Fibroblast of skin of left biceps (primary cell): Measurements from ENCODE around the gene KLF12.

Experiments
- DNase-seq, 2 experiments: peaks; one replicate each; pipeline ENCODE4 v3.0.0-alpha.2; 2013; ENCODE audit warnings: low read depth in 2 of 2

The KLF12 gene

DNA sequence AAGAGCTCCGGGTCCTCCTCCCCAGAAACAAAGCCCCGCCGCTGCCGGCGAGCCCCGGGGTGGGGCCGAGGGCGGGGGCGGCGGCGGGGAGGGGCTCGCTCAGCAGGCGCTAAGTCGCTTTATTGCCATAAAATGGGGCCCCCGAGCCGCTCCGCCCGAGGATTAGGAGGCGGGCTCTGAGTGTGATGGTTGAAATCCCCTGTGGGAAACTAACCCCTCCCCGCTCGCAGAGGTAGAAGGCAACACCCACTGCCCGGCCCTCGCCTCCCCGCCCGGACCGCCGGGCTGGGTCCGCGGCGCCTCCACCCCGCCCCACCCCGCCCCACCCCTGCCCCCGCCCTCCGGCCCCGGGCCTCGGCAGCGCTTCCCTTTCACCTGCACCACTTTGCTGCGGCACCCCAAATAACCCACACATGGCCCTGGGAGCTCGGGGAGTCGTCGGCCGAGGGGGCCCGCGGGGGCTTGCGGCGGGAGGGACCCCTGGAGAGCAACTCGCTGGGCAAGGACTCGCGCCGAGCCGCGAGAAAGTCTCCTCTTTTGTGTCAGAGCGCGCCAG is at the start of gene KLF12:
Gene KLF12, minus strand, starts transcription at position 184 of the 556 bp plus-strand sequence.
- DNase-seq: peak; percentile 91 to 92

DNA sequence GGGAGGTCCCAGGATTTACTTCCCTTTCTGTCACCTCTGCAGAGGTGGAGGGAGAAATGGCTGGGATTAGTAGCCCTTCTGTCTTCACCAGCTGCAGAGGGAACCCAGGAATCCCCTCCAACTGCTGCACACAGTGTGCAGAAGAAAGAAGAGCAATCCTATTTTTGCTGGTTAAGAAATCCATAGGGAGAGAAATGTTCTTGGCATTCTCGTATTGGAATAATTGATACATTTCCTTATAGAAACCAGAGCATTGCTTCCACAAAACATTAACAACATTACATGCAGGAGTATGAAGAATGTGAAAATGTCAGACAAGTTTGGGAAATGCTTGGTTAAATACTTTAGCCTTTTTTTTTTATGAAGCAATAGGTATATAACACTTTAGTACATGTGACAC is 48.3 kb upstream of the KLF12 start:
- no peak for DNase-seq

DNA sequence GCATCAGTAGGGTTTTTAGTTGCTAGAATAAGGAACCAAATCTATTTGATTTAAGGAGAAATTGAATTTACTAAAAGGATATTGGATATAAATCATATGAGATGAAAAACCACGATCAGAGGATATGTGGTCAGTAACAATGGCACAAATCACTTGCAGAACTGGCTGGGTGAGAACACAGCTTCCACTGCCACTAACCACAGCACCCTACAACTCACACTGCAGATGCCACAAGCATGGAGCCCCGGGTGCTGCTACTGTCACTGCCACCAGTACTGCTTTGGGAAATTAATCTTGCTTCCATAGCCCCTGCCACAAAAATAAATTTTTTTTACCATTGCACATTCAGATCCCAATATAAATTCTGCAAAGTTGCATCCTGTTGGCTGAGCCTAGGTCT is 40.6 kb upstream of the KLF12 start:
- DNase-seq: no peak

DNA sequence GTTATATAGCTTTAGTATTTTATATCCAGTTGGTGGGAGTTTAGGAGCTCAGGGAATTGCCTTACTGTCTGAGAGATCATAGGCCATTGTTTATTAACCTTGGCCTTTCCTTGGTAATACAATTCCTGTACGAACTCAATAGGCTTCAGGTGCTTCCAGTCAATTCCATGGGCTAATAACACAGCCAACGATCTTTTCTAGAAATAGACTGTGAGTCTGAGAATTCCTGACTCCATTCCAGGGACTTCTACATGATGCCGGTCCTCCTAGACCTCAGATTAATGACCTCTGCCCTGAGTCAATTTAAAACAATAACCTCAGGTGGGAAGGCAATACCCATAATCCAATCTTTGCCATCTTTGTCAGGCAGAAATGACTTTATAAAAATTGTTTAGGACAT is 39.6 kb upstream of the KLF12 start:
- DNase-seq: no peak

- no peak for DNase-seq
These were observed 37.4 kb upstream of the KLF12 start for GRCh38 chr13:74171641-74172040.

GRCh38 chr13:74169676-74170075 is 35.5 kb upstream of the KLF12 start:
- no peak for DNase-seq

- DNase-seq: no peak
These were observed 34.1 kb upstream of the KLF12 start for GRCh38 chr13:74168263-74168675.

DNA sequence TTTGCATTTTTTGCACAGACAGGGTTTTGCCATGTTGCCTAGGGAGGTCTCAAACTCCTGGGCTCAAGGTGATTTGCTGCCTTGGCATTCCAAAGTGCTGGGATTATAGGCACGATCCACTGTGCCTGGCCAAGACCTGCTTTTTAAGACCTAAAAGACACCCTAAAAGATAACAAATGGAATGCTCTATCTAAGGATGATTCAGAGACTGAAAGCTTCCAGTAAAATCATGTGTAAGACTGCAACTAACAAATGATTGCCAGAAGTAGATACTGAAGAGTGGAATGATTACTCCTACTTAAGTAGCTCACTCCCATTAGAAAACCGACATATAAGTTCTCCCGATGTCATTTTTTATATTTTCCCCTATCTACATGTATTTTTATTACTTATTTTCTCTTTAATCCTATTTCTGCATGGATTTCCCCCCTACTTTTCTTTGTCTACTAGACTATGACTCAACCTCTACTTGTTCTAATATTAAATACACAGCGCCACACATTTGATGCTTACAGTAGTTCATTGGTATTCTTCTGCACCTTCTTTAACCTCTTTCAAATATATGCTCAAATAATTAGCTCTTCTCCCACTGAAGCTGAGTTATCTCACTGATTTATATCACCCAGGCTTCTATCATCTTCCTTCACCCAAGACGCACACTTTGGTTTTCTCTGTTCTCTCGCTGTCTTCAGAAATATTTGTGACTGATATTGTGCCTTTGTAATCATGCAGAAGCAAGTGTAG is 32.2 kb upstream of the KLF12 start:
- no peak for DNase-seq

- no peak for DNase-seq
These were observed 28.6 kb upstream of the KLF12 start for GRCh38 chr13:74162782-74163181.

DNA sequence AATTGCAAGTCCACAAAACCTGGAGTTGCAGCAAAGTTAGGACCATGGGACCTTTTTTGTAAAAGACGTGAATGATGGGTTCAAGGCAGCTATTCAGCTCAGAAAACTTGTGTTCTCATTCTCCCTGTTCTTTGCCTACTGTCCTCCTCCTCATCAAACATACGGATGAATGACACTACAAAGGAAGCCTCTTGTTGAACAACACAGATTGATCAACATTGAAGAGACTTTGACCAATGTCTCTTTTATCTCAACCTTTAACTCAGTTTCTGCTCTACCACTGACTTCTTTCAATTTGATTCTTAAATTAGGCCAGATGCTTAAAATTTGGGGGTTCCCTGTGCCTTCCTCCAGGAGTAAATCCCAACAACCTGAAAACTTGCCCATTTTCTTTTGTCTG is 27.9 kb upstream of the KLF12 start:
- DNase-seq: no peak

DNA sequence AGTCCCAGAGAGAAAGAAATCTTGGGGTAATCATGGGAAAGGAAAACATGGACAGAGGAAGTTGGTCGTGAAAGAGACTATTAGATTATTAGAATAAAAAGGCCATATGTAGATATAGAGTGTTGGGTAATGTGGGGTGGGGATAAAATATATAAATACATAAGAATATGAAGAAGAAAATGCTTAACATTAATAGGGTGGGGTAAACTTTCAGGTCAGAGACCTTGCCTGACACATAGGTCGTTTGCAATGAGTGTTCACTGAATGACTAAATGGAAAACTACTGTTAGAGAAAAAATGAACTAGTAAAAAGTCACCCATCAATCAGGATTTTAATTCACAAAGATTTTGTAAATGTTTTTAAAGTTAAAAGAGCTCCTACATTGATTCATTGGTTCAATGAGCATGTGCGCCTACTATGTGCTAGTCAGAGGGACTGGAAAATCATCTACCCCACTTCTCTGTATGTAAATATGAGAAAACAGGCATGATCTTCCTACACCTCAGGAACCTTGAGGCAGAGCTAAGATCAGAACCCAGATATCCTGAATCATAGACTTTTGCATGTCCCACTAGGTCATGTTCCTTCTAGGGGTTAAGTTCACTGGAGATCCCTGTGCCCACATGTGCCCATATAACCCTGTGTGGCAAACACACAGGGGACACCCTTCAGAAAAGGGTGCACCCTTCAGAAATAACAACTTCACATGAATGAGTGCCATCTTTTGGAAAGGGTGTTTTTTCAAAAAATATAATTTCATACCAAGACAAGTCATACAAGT is 24.6 kb upstream of the KLF12 start:
- no peak for DNase-seq

DNA sequence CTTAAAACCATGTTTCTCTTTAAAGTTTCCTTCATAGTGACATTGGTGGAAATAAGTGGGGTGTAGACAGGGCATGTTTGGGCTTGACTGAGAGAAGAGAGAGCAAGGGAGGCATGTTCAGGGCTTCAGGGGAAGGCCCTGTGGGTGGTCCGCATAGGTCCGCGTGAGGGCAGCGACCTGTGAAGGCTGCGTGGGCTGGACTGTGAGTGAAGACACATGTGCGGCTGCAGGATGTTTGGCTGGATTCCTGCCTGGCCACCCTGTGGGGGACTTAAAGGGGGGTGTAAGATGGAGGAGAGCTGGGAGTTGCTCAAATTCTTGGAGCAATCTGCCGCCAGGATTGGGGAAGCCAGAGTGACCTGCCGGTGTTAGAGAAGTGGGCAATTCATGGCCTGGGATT is 23.8 kb upstream of the KLF12 start:
- DNase-seq: no peak

GRCh38 chr13:74154981-74155380 is 20.8 kb upstream of the KLF12 start:
- no peak for DNase-seq

DNA sequence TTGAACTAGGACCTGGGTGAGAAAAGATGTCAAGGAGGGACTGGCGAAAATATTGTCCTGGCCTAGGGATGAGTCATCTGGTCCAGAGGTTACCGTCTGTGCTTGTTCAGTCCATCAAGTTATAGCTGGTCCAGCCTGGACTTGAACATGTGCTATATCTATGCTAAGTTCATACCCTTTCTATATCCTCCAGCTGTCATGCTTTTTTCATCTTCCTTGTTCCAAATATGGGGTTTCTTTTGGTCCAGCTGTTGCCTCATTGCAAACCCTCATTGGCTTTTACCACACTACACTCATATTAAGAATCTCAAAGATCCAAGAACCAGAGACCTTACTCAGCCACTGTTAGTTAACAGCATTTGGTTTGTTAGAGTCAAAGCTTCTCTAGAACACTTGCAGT is 19.1 kb upstream of the KLF12 start:
- no peak for DNase-seq

DNA sequence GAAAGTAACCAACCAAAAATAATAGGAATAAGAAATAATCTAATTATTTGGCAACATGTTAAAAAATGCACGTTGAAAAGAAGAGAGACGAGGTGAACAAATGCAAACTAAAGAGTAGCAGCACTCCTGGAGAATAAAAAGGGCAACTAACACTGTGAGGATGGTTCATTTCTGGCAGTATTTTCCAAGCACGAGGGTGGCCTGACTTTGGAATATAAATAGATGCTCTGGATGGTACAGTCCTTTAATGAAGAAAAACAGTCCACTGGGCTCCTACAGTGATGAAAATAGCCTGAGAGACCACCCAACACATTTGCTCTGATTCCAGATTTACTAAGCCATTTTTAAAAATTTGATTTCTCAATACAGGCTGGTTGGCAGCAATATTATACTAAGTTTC is 17.7 kb upstream of the KLF12 start:
- DNase-seq: no peak

DNA sequence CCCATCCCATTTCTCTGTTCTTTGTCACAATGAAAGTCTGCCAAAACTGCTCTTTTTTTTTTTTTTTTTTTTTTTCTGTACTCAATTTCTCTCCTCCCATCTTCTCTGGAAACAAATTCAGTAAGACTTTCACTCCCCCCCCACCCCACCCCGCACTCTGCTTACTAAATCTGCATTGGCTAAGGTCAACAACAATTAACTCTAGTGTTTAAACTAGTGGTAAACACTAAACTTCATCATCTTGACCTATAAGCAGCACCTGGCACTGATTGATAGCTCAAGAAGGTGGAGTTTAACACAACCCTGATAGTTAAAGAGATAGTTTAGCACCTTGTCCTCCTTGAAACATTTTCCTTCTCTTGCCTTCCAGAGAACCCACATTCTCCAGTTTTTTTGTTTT is 14.1 kb upstream of the KLF12 start:
- no peak for DNase-seq

GRCh38 chr13:74145249-74145975 is 11.2 kb upstream of the KLF12 start:
- DNase-seq: no peak

GRCh38 chr13:74144269-74144668 is 10.1 kb upstream of the KLF12 start:
- no peak for DNase-seq

- DNase-seq: no peak
These were observed 8.1 kb upstream of the KLF12 start for GRCh38 chr13:74142257-74142656.

DNA sequence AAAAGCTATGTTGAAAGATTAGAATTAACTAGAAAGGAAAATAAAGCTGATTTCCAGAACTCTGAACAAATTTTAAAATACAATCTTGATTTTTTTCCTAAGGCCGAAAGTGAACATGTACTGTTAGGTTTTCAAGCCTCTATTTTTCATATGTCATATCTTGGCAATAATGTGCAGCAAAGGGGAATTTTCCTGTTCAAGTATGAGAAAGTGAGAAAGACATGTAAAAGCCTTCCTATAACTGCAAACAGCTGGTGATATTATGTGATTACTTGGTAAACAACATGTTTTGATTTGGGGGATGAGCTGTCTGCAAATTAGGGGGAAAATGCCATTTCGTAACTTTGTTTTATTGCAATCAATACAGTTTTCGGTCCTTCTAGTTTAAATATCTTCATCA is 4.0 kb upstream of the KLF12 start:
- DNase-seq: no peak

DNA sequence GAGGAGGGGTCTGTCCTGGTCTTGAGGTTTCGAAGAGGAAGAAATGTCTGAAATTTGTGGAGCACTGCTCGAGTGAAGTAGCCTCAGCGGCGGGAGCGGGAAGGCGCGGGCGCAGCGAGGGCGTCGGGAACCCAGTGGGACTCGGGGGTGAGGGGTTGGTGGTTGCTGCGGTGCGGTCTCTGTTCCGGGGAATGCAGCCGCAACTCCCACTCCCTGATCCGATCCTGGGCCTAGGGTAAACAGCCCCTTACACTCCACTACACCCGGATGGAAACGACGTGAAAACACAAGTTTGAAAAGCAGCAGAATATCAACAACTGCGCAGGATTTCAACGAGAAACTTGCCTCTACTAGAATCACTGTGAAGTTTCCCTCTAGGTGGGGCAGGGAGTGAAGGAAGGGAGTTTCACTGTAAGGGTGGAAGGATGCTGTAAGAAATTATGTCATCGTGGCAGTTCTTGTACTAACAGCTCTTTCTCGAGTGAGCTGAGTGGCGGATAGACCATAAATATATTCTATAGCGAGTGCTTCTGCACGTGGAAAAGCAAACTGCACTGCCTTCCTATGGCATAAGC is 2.0 kb upstream of the KLF12 start:
- DNase-seq: no peak
